HCT116 (cell line): Measurements from ENCODE around the gene ADPRHL1. TPM values are rescaled to one million over a fixed set of nuclear protein-coding genes. Genes with fewer than 3 reads are reported as not detected.
"Not testable (repeated sequence)": the region's sequence is repeated elsewhere in the genome, so short reads cannot be mapped to it uniquely, and the experiment has no call there.

Experiments
- ATAC-seq: fragments of 200-7000 bp; cut with Tn5 transposase; 2 replicates; pipeline ENCODE4 v1.9.1; 2020; ENCODE audit warnings: mild to moderate bottlenecking, moderate library complexity
- BruUV-seq: library from RNA; stranded (reverse); fragments of 400-500 nt; replicated peaks from 2 replicates; lab custom pipeline; 2021; lab: Mats Ljungman, UMichigan
- CTCF ChIA-PET: fragments of 300-600 bp; sonication (Branson Sonifier 250); formaldehyde crosslinking; loops from one replicate; lab custom pipeline; 2021; ENCODE audit warnings: antibody characterized with exemption; lab: Charles Lee
- POLR2A ChIA-PET: fragments of 300-600, 350-600 bp; sonication (Branson Sonifier 250); formaldehyde crosslinking; loops from one replicate; lab custom pipeline; 2021; ENCODE audit warnings: antibody characterized with exemption; lab: Charles Lee
- RAD21 ChIA-PET, 2 experiments: fragments of 300-600 bp; sonication (Branson Sonifier 250); formaldehyde crosslinking; loops; one replicate each; lab custom pipeline; 2023; ENCODE audit warnings: low total read pairs in 2 of 2; ENCODE audit not compliant: uncharacterized antibody in 2 of 2, unreplicated experiment in 2 of 2, low non-redundant PET in 1 of 2; lab: Charles Lee
- DNase-seq: peaks from one replicate; pipeline ENCODE4 v3.0.0-alpha.2; 2010; ENCODE audit warnings: low read depth, low spot score
- H2AFZ ChIP-seq: fragments of 200-600 bp; shearing (Covaris generic), sonication (generic); 2 replicates; pipeline ENCODE4 v1.6.1; 2017; ENCODE audit warnings: low read depth, mixed run types, mixed read lengths, antibody characterized with exemption, low read length; ENCODE audit not compliant: poor library complexity, severe bottlenecking
- H3K27ac ChIP-seq: 2 replicates; pipeline ENCODE4 v1.5.1; 2012; ENCODE audit warnings: low read depth, low read length
- H3K27me3 ChIP-seq: fragments of 200-600 bp; sonication (generic); 2 replicates; pipeline ENCODE4 v1.6.1; 2016; ENCODE audit warnings: mixed run types, low read length, mixed read lengths; ENCODE audit not compliant: insufficient read depth
- H3K36me3 ChIP-seq, 2 experiments: fragments of 200-500 bp in 1 of 2; fragments of 200-600 bp in 1 of 2; sonication (Bioruptor generic) in 1 of 2; sonication (generic) in 1 of 2; 2 replicates each; pipeline versions ENCODE4 v1.5.1 to v1.6.1; 2014 to 2016; ENCODE audit warnings: low read length in 2 of 2, inconsistent platforms in 1 of 2, mixed read lengths in 1 of 2, mixed run types in 1 of 2; ENCODE audit not compliant: insufficient read depth in 2 of 2, control insufficient read depth in 1 of 2
- H3K4me1 ChIP-seq, 2 experiments: fragments of 200-600 bp in 1 of 2; sonication (generic) in 1 of 2; 2 replicates each; pipeline versions ENCODE4 v1.5.1 to v1.6.1; 2012 to 2017; ENCODE audit warnings: low read length in 2 of 2, inconsistent platforms in 1 of 2, mild to moderate bottlenecking in 1 of 2, mixed read lengths in 1 of 2, mixed run types in 1 of 2, moderate library complexity in 1 of 2; ENCODE audit not compliant: insufficient read depth in 2 of 2, control insufficient read depth in 1 of 2
- H3K4me2 ChIP-seq: fragments of 200-600 bp; sonication (generic); 2 replicates; pipeline ENCODE4 v1.6.1; 2017; ENCODE audit warnings: mixed run types, low read length, mixed read lengths
- H3K4me3 ChIP-seq, 2 experiments: fragments of 200-600 bp in 1 of 2; sonication (generic) in 1 of 2; replicated peaks in 1 of 2; 2 replicates each; pipeline ENCODE4 v1.5.1; 2011 to 2016; ENCODE audit warnings: low read length in 2 of 2, control low read depth in 1 of 2, low read depth in 1 of 2, mild to moderate bottlenecking in 1 of 2, mixed read lengths in 1 of 2, mixed run types in 1 of 2
- H3K79me2 ChIP-seq: fragments of 200-600 bp; sonication (generic); 2 replicates; pipeline ENCODE4 v1.6.1; 2017; ENCODE audit warnings: mild to moderate bottlenecking, mixed run types, low read length, moderate library complexity, mixed read lengths; ENCODE audit not compliant: insufficient read depth
- H3K9ac ChIP-seq: fragments of 200-600 bp; sonication (generic); 2 replicates; pipeline ENCODE4 v1.6.1; 2016; ENCODE audit warnings: low read length, mixed read lengths
- H3K9me2 ChIP-seq: fragments of 200-600 bp; sonication (generic), shearing (Covaris generic); 2 replicates; pipeline ENCODE4 v1.6.1; 2017; ENCODE audit warnings: mixed run types, mild to moderate bottlenecking, moderate library complexity; ENCODE audit not compliant: insufficient read depth
- H3K9me3 ChIP-seq, 2 experiments: fragments of 200-500 bp in 1 of 2; fragments of 200-600 bp in 1 of 2; sonication (Bioruptor generic) in 1 of 2; sonication (generic) in 1 of 2; 2 replicates each; pipeline ENCODE4 v1.6.1; 2014 to 2017; ENCODE audit warnings: low read length in 2 of 2, mixed read lengths in 2 of 2, inconsistent platforms in 1 of 2, low read depth in 1 of 2, mild to moderate bottlenecking in 1 of 2, mixed run types in 1 of 2, moderate library complexity in 1 of 2; ENCODE audit not compliant: control insufficient read depth in 1 of 2, insufficient read depth in 1 of 2
- H4K20me1 ChIP-seq: fragments of 200-600 bp; sonication (generic), shearing (Covaris generic); 2 replicates; pipeline ENCODE4 v1.6.1; 2017; ENCODE audit warnings: mixed run types, mild to moderate bottlenecking, moderate library complexity; ENCODE audit not compliant: insufficient read depth
- ELF1 ChIP-seq: IDR thresholded peaks from 2 replicates; pipeline ENCODE4 v1.6.1; 2012; ENCODE audit warnings: low read depth, borderline replicate concordance
- EZH2 ChIP-seq: fragments of 200-600 bp; sonication (generic); IDR thresholded peaks from 2 replicates; pipeline ENCODE4 v1.6.1; 2017; ENCODE audit warnings: antibody characterized with exemption, mixed run types
- EZH2phosphoT487 ChIP-seq: fragments of 200-600 bp; IDR thresholded peaks from 2 replicates; pipeline ENCODE4 v1.6.1; 2018; ENCODE audit warnings: antibody characterized with exemption, borderline replicate concordance
- FOSL1 ChIP-seq: IDR thresholded peaks from 2 replicates; pipeline ENCODE4 v1.6.1; 2012; ENCODE audit warnings: low read depth
- POLR2AphosphoS5 ChIP-seq: IDR thresholded peaks from 2 replicates; pipeline ENCODE4 v1.6.1; 2011; ENCODE audit warnings: mild to moderate bottlenecking, low read depth, low read length, moderate library complexity
- RAD21 ChIP-seq: IDR thresholded peaks from 2 replicates; pipeline ENCODE4 v1.6.1; 2012; ENCODE audit warnings: low read depth, mild to moderate bottlenecking
- SIN3A ChIP-seq: IDR thresholded peaks from 2 replicates; pipeline ENCODE4 v1.6.1; 2012; ENCODE audit warnings: low read depth
- SP1 ChIP-seq: IDR thresholded peaks from 2 replicates; pipeline ENCODE4 v1.6.1; 2012; ENCODE audit warnings: low read depth
- ZBTB33 ChIP-seq: IDR thresholded peaks from 2 replicates; pipeline ENCODE4 v1.6.1; 2011; ENCODE audit warnings: mild to moderate bottlenecking, low read length, moderate library complexity; ENCODE audit not compliant: insufficient replicate concordance; ENCODE audit errors: extremely low read depth
- ZFX ChIP-seq: fragments of 450-650 bp; IDR thresholded peaks from 2 replicates; pipeline ENCODE4 v1.6.1; 2017
- ZNF274 ChIP-seq: fragments of 200-500 bp; sonication (Bioruptor generic); IDR thresholded peaks from 2 replicates; pipeline ENCODE4 v1.6.1; 2014; ENCODE audit warnings: mild to moderate bottlenecking, low read depth, low read length, inconsistent platforms
- intact Hi-C: fragments of 100-400 bp; cut with micrococcal nuclease; formaldehyde crosslinking; loops from 2 replicates; pipeline ENCODE4 v1.10.0; 2022
- total RNA-seq: library from RNA; stranded (reverse); gene quantifications from one replicate; pipeline ENCODE4 v1.2.1, GENCODE V29; 2021; ENCODE audit not compliant: unreplicated experiment

ADPRHL1 gene
- total RNA-seq, 1 experiment from 2014 or later, result 12.6 TPM

- no peaks in the 10 kb centered on the region for H3K27me3 ChIP-seq
- no peaks in the 10 kb centered on the region; the same call in 1 of the 2 replicates for H3K79me2 ChIP-seq
- ChIA-PET RAD21 (no interaction called here), CTCF (no interaction called here), POLR2A (no interaction called here)
- no peak overlapping the region for H3K9ac ChIP-seq
- TF ChIP-seq ELF1 (no peak), ZNF274 (no peak), SIN3A (no peak), RAD21 (no peak), ZBTB33 (no peak), ZFX (no peak), FOSL1 (no peak), SP1 (no peak), EZH2 (no peak), EZH2phosphoT487 (no peak), POLR2AphosphoS5 (no peak)
- H3K9me3 ChIP-seq, result no peaks in the 10 kb centered on the region
- intact Hi-C loops, result loop anchor here (10.0 kb wide), 1 partner anchor 356 kb away; no protein-coding TSS in a partner anchor
- no peaks in the 10 kb centered on the region for H4K20me1 ChIP-seq
- no peak for DNase-seq
- no peaks in the 10 kb centered on the region for H3K36me3 ChIP-seq
- H3K27ac ChIP-seq, result no peak overlapping the region
- H3K4me1 ChIP-seq, result peaks cover 2 to 12% of the 10 kb centered on the region in 2 experiments; a peak in 3 of 4 replicates
- H3K9me2 ChIP-seq, result no peaks in the 10 kb centered on the region
- no peak overlapping the region for H2AFZ ChIP-seq
- no peak overlapping the region for H3K4me2 ChIP-seq
- H3K4me3 ChIP-seq, result no peak overlapping the region
- BruUV-seq, result no TSS peak
- ATAC-seq, result no peak
These were observed 62.3 kb downstream of the ADPRHL1 start for GRCh38 chr13:113390874-113391497.

GRCh38 chr13:113389586-113389985 is 63.7 kb downstream of the ADPRHL1 start:
- BruUV-seq, DNase-seq, H3K79me2 ChIP-seq, intact Hi-C loops, H3K36me3 ChIP-seq, POLR2A ChIA-PET, H4K20me1 ChIP-seq, H3K9me2 ChIP-seq, H3K4me3 ChIP-seq, H3K9ac ChIP-seq, H3K27ac ChIP-seq, ATAC-seq, H3K9me3 ChIP-seq, H2AFZ ChIP-seq, RAD21 ChIA-PET, H3K4me2 ChIP-seq, H3K27me3 ChIP-seq: not testable (repeated sequence)
- H3K4me1 ChIP-seq, result peaks cover 2 to 12% of the 10 kb centered on the region in 2 experiments; a peak in 3 of 4 replicates
- CTCF ChIA-PET, result interaction anchor here (0.6 kb wide), 1 partner anchor 83 kb away, joined by 3 read pairs; no protein-coding TSS in a partner anchor
